ENCODE measurements around the gene FKBP5. TPM values are rescaled to one million over a fixed set of nuclear protein-coding genes. Genes with fewer than 3 reads are reported as not detected.

Gene FKBP5
- total and polyA plus RNA-seq, 2 donors (not counting 1 experiment from before 2014, with no cell fraction given) = 2.8 to 7.4 TPM

DNA sequence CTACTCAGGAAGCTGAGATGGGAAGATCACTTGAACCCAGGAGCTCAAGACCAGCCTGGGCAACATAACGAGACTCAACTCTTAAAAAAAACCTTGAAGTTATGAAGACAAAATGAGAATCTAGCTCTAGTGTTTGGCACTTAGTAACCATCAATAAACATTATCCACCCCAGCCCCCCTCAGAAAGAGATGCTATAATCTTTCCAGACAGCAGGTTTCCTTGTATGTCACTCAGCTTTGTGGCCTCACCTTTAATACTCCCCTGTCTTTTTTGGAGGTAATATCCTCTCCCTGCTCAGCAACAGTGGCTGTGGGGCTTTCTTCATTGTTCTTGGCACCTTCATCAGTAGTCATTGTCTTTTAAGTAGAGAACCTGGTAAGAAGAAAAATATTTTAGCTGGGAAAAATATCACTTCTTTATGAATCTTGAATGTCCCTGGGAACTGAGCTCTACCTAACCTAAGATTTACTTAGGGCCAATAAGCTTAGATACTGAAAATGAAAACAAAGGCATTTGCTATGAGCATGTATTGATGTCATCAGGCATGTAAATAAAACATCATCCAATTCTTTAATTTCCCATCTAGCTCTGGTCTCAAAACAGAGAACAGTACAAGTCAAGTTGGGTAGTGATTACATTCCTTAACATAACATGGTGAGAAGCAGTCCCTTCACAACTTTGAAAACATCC lies 46.1 kb downstream of the FKBP5 start:
- POLR2A ChIA-PET = no interaction called here
- H3K36me3 ChIP-seq (replicated peaks in 1 of 2; ENCODE audit: control extremely low read depth in 1 of 2, control insufficient read depth in 1 of 2, extremely low read depth in 1 of 2, insufficient read depth in 2 of 2, low read length in 1 of 2) = peaks cover 3 to 12% of the 10 kb centered on the region in 2 experiments
- H3K27me3 Mint-ChIP-seq = no peaks in the 10 kb centered on the region
- WGBS (ENCODE audit: insufficient coverage) = no CpG with 5 or more reads among the region's 1 CpG
- H3K4me3 Mint-ChIP-seq = no peak overlapping the region
- CTCF ChIA-PET = interaction anchor here (1.1 to 4.2 kb wide), 3 partner anchors 58 to 95 kb away, joined by 5 to 22 read pairs (median 7); partner anchors contain the start of gene ARMC12
- TF ChIP-seq EZH2 (IDR thresholded peaks at IDR 0.05; ENCODE audit: borderline replicate concordance, insufficient read depth, low read depth, low read length, poor library complexity, severe bottlenecking) = no peak
- TF ChIP-seq, protein P1, sequence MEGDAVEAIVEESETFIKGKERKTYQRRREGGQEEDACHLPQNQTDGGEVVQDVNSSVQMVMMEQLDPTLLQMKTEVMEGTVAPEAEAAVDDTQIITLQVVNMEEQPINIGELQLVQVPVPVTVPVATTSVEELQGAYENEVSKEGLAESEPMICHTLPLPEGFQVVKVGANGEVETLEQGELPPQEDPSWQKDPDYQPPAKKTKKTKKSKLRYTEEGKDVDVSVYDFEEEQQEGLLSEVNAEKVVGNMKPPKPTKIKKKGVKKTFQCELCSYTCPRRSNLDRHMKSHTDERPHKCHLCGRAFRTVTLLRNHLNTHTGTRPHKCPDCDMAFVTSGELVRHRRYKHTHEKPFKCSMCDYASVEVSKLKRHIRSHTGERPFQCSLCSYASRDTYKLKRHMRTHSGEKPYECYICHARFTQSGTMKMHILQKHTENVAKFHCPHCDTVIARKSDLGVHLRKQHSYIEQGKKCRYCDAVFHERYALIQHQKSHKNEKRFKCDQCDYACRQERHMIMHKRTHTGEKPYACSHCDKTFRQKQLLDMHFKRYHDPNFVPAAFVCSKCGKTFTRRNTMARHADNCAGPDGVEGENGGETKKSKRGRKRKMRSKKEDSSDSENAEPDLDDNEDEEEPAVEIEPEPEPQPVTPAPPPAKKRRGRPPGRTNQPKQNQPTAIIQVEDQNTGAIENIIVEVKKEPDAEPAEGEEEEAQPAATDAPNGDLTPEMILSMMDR (IDR thresholded peaks at IDR 0.05) = no peak
- H3K9me3 Mint-ChIP-seq (ENCODE audit: insufficient read depth) = no peaks in the 10 kb centered on the region
- no peak overlapping the region for H3K27ac ChIP-seq (ENCODE audit: low read length in 2 of 2)
- ATAC-seq (ENCODE audit: low read depth) (no peak), DNase-seq (no peak)
- no peaks in the 10 kb centered on the region for H3K4me1 Mint-ChIP-seq
- H3K9me3 ChIP-seq (ENCODE audit: control extremely low read depth in 1 of 3, control insufficient read depth in 2 of 3, insufficient read depth in 1 of 3, low read length in 2 of 3) = no peaks in the 10 kb centered on the region
- no peaks in the 10 kb centered on the region for H3K4me1 ChIP-seq (ENCODE audit: control insufficient read depth in 2 of 2, insufficient read depth in 2 of 2, low read length in 2 of 2)
- H3K79me2 ChIP-seq (ENCODE audit: control insufficient read depth, insufficient read depth, low read length) = no peaks in the 10 kb centered on the region
- H3K4me3 ChIP-seq (ENCODE audit: control extremely low read depth in 1 of 5, extremely low read depth in 1 of 5, insufficient read depth in 1 of 5, low read depth in 2 of 5, low read length in 4 of 5) = no peak overlapping the region
- H3K9ac ChIP-seq (ENCODE audit: low read length) = no peak overlapping the region
- no peaks in the 10 kb centered on the region for H3K27me3 ChIP-seq (replicated peaks in 1 of 4; ENCODE audit: control extremely low read depth in 1 of 4, control insufficient read depth in 3 of 4, insufficient read depth in 4 of 4, low read length in 3 of 4)
- no peak overlapping the region for H3K27ac Mint-ChIP-seq
- H2AFZ ChIP-seq (ENCODE audit: insufficient read depth, low read depth, low read length, poor library complexity, severe bottlenecking) = no peak overlapping the region
- H4K20me1 ChIP-seq (ENCODE audit: control insufficient read depth, insufficient read depth, low read length, poor library complexity, severe bottlenecking) = no peaks in the 10 kb centered on the region
- intact Hi-C loops (cut with micrococcal nuclease) = no loop called here
- H3K4me2 ChIP-seq (replicated peaks; ENCODE audit: low read depth, low read length, poor library complexity, severe bottlenecking) = no peak overlapping the region

DNA sequence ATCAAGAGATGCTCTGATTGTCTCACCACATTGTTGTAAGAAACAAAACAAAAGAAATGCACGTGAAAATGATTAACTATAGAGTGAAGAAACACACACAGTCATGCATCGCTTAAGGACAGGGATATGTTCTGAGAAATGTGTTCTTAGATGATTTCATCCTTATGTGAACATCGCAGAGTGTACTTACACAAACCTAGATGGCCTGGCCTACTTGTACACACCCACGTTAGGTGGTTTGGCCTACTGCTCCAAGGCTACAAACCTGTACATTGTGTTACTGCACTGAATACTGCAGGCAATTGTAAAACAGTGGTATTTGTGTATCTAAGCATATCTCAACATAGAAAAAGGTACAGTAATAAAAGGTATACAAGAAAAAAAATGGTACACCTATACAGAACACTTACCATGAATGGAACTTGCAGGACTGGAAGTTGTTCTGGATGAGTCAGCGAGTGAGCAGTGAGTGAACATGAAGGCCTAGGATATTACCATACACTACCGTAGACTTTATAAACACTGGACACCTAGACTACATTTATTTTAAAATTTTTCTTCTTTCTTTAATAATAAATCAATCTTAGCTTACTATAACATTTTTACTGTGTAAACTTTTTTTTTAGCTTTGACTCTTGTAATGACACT lies 48.6 kb downstream of the FKBP5 start:
- WGBS (ENCODE audit: insufficient coverage) = 80% methylated on average over 1 of the region's 6 CpGs
- CTCF ChIA-PET = no interaction called here
- no peak for TF ChIP-seq EZH2 (IDR thresholded peaks at IDR 0.05; ENCODE audit: borderline replicate concordance, insufficient read depth, low read depth, low read length, poor library complexity, severe bottlenecking)
- TF ChIP-seq, protein P1 (IDR thresholded peaks at IDR 0.05) = no peak
- no peak overlapping the region for H3K4me3 Mint-ChIP-seq
- intact Hi-C loops (cut with micrococcal nuclease) = no loop called here
- DNase-seq (no peak), ATAC-seq (ENCODE audit: low read depth) (no peak)
- POLR2A ChIA-PET = no interaction called here
- peaks cover 3 to 12% of the 10 kb centered on the region in 2 experiments for H3K36me3 ChIP-seq (replicated peaks in 1 of 2; ENCODE audit: control extremely low read depth in 1 of 2, control insufficient read depth in 1 of 2, extremely low read depth in 1 of 2, insufficient read depth in 2 of 2, low read length in 1 of 2)
- no peaks in the 10 kb centered on the region for H4K20me1 ChIP-seq (ENCODE audit: control insufficient read depth, insufficient read depth, low read length, poor library complexity, severe bottlenecking)
- H3K9me3 ChIP-seq (ENCODE audit: control extremely low read depth in 1 of 3, control insufficient read depth in 2 of 3, insufficient read depth in 1 of 3, low read length in 2 of 3) = no peaks in the 10 kb centered on the region
- no peaks in the 10 kb centered on the region for H3K4me1 ChIP-seq (ENCODE audit: control insufficient read depth in 2 of 2, insufficient read depth in 2 of 2, low read length in 2 of 2)
- H3K9ac ChIP-seq (ENCODE audit: low read length) = no peak overlapping the region
- H3K79me2 ChIP-seq (ENCODE audit: control insufficient read depth, insufficient read depth, low read length) = no peaks in the 10 kb centered on the region
- H3K27ac ChIP-seq (ENCODE audit: low read length in 2 of 2) = no peak overlapping the region
- no peaks in the 10 kb centered on the region for H3K9me3 Mint-ChIP-seq (ENCODE audit: insufficient read depth)
- H3K4me2 ChIP-seq (replicated peaks; ENCODE audit: low read depth, low read length, poor library complexity, severe bottlenecking) = no peak overlapping the region
- H3K27me3 ChIP-seq (replicated peaks in 1 of 4; ENCODE audit: control extremely low read depth in 1 of 4, control insufficient read depth in 3 of 4, insufficient read depth in 4 of 4, low read length in 3 of 4) = no peaks in the 10 kb centered on the region
- H3K27ac Mint-ChIP-seq = no peak overlapping the region
- H3K27me3 Mint-ChIP-seq = no peaks in the 10 kb centered on the region
- no peaks in the 10 kb centered on the region for H3K4me1 Mint-ChIP-seq
- no peak overlapping the region for H3K4me3 ChIP-seq (ENCODE audit: control extremely low read depth in 1 of 5, extremely low read depth in 1 of 5, insufficient read depth in 1 of 5, low read depth in 2 of 5, low read length in 4 of 5)
- no peak overlapping the region for H2AFZ ChIP-seq (ENCODE audit: insufficient read depth, low read depth, low read length, poor library complexity, severe bottlenecking)

Data from B cell (primary cell).